MM.1S (cell line): ENCODE results near the gene TCF25.
A peak's percentile ranks its signal among the peaks of the same experiment; 100 is the strongest.
"Not testable (repeated sequence)": the region's sequence is repeated elsewhere in the genome, so short reads cannot be mapped to it uniquely, and the experiment has no call there.

Experiments
- DNase-seq: peaks from one replicate; pipeline ENCODE4 v3.0.0-alpha.2; 2015
- H2AFZ ChIP-seq: fragments of 300-600 bp; sonication (generic); 2 replicates; pipeline ENCODE4 v1.6.0; 2016; ENCODE audit warnings: antibody characterized with exemption, low read length
- H3F3A ChIP-seq: fragments of 300-600 bp; sonication (generic); 2 replicates; pipeline ENCODE4 v1.6.1; 2016; ENCODE audit warnings: mild to moderate bottlenecking, antibody characterized with exemption, low read length, moderate library complexity, mixed read lengths; ENCODE audit not compliant: insufficient read depth
- H3K27ac ChIP-seq: fragments of 300-600 bp; sonication (generic); 2 replicates; pipeline ENCODE4 v1.5.1; 2016; ENCODE audit warnings: mild to moderate bottlenecking, low read length
- H3K27me3 ChIP-seq: fragments of 300-600 bp; sonication (generic); replicated peaks from 2 replicates; pipeline ENCODE4 v1.6.0; 2016; ENCODE audit warnings: low read length; ENCODE audit not compliant: insufficient read depth
- H3K36me3 ChIP-seq: fragments of 300-600 bp; sonication (generic); replicated peaks from 2 replicates; pipeline ENCODE4 v1.6.1; 2016; ENCODE audit warnings: mild to moderate bottlenecking, low read length, mixed read lengths; ENCODE audit not compliant: insufficient read depth
- H3K4me1 ChIP-seq: fragments of 300-600 bp; sonication (generic); 2 replicates; pipeline ENCODE4 v1.6.1; 2016; ENCODE audit warnings: low read length, mixed read lengths
- H3K4me2 ChIP-seq: fragments of 300-600 bp; sonication (generic); 2 replicates; pipeline ENCODE4 v1.6.0; 2016; ENCODE audit warnings: low read depth, low read length
- H3K4me3 ChIP-seq: fragments of 300-600 bp; sonication (generic); 2 replicates; pipeline ENCODE4 v1.5.1; 2016; ENCODE audit warnings: low read length, mixed read lengths
- H3K79me2 ChIP-seq: fragments of 300-600 bp; sonication (generic); 2 replicates; pipeline ENCODE4 v1.6.1; 2016; ENCODE audit warnings: mixed run types, low read length, mixed read lengths
- H3K9ac ChIP-seq: fragments of 300-600 bp; sonication (generic); 2 replicates; pipeline ENCODE4 v1.6.1; 2016; ENCODE audit warnings: low read length, mixed read lengths
- H3K9me2 ChIP-seq: fragments of 300-600 bp; sonication (generic); replicated peaks from 2 replicates; pipeline ENCODE4 v1.6.1; 2016; ENCODE audit warnings: mild to moderate bottlenecking, low read length, mixed read lengths; ENCODE audit not compliant: insufficient read depth
- H3K9me3 ChIP-seq: fragments of 300-600 bp; sonication (generic); replicated peaks from 2 replicates; pipeline ENCODE4 v1.6.1; 2016; ENCODE audit warnings: mild to moderate bottlenecking, low read length, mixed read lengths; ENCODE audit not compliant: insufficient read depth
- H4K20me1 ChIP-seq: fragments of 300-600 bp; sonication (generic); 2 replicates; pipeline ENCODE4 v1.6.1; 2016; ENCODE audit warnings: mild to moderate bottlenecking, low read length, moderate library complexity, mixed read lengths; ENCODE audit not compliant: insufficient read depth
- EZH2 ChIP-seq: fragments of 300-600 bp; sonication (generic); optimal IDR thresholded peaks from 2 replicates; pipeline ENCODE3; 2017; ENCODE audit warnings: low read depth, mild to moderate bottlenecking, antibody characterized with exemption, low read length, mixed read lengths
- EZH2phosphoT487 ChIP-seq: fragments of 300-600 bp; sonication (generic); IDR thresholded peaks from 2 replicates; pipeline ENCODE4 v1.6.1; 2018; ENCODE audit warnings: antibody characterized with exemption, low read length
- TF ChIP-seq, protein P1 (sequence below): fragments of 300-600 bp; sonication (generic); IDR thresholded peaks from 2 replicates; pipeline ENCODE4 v1.5.1; 2016; ENCODE audit warnings: antibody characterized with exemption, low read length, mixed read lengths

TCF25 gene, protein sequence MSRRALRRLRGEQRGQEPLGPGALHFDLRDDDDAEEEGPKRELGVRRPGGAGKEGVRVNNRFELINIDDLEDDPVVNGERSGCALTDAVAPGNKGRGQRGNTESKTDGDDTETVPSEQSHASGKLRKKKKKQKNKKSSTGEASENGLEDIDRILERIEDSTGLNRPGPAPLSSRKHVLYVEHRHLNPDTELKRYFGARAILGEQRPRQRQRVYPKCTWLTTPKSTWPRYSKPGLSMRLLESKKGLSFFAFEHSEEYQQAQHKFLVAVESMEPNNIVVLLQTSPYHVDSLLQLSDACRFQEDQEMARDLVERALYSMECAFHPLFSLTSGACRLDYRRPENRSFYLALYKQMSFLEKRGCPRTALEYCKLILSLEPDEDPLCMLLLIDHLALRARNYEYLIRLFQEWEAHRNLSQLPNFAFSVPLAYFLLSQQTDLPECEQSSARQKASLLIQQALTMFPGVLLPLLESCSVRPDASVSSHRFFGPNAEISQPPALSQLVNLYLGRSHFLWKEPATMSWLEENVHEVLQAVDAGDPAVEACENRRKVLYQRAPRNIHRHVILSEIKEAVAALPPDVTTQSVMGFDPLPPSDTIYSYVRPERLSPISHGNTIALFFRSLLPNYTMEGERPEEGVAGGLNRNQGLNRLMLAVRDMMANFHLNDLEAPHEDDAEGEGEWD

DNA sequence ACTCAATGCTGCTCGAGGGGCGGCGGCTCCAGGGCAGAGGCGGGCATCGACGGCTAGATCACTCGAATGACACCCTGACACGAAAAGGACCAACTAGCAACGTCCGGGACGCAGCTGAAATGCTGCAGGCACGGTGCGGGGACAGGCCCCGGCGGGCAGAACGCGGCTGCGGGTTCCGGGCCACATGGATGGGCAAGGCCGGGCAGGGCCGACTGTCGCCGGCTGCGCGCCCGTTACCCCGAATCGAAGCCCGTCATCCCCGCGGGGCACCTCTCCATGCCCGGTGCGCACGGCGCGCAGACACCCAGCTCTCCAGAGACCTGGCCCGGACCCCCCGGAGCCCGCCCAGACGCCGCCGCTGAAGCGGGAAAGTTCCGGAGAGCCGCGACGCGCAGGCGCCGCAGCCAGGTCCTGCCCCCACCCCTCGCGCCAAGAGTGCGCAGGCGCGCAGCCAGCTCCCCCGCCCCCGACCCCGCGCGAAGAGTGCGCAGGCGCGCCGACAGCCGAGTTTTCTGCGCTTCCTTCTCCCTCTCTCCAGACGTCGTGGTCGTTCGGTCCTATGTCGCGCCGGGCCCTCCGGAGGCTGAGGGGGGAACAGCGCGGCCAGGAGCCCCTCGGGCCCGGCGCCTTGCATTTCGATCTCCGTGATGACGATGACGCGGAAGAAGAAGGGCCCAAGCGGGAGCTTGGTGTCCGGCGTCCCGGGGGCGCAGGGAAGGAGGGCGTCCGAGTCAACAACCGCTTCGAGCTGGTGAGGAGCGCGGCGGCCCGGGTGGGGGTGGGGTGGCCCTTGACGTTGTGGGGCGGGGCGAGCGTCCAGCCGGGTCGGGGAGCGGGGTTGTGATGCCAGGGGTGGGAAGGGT, at the start of gene TCF25:
Gene TCF25, plus strand, starts transcription at position 484 of the 863 bp plus-strand sequence. Its CDS starts 76 bp downstream, at position 560.
- H3K27me3 ChIP-seq = no peaks in the 10 kb centered on the region
- 0 out of 2 replicates have a peak, but pooled peaks cover 3% of the 10 kb centered on the region for H3K4me1 ChIP-seq
- H3K9me2 ChIP-seq = no peaks in the 10 kb centered on the region
- 0 out of 2 replicates have a peak within 1 kb of the TSS, but pooled peaks have one; percentile 15 for H2AFZ ChIP-seq
- peak within 1 kb of the TSS; percentile 98 for H3K27ac ChIP-seq
- TF ChIP-seq, protein P1, sequence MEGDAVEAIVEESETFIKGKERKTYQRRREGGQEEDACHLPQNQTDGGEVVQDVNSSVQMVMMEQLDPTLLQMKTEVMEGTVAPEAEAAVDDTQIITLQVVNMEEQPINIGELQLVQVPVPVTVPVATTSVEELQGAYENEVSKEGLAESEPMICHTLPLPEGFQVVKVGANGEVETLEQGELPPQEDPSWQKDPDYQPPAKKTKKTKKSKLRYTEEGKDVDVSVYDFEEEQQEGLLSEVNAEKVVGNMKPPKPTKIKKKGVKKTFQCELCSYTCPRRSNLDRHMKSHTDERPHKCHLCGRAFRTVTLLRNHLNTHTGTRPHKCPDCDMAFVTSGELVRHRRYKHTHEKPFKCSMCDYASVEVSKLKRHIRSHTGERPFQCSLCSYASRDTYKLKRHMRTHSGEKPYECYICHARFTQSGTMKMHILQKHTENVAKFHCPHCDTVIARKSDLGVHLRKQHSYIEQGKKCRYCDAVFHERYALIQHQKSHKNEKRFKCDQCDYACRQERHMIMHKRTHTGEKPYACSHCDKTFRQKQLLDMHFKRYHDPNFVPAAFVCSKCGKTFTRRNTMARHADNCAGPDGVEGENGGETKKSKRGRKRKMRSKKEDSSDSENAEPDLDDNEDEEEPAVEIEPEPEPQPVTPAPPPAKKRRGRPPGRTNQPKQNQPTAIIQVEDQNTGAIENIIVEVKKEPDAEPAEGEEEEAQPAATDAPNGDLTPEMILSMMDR = no peak
- TF ChIP-seq EZH2phosphoT487 = no peak
- TF ChIP-seq EZH2 = no peak
- H4K20me1 ChIP-seq = no peaks in the 10 kb centered on the region
- peak within 1 kb of the TSS; percentile 75 for H3K4me3 ChIP-seq
- H3K79me2 ChIP-seq = peaks cover 35% of the 10 kb centered on the region
- DNase-seq = peak; percentile 66
- H3K4me2 ChIP-seq = peak within 1 kb of the TSS; percentile 72
- H3K9me3 ChIP-seq = no peaks in the 10 kb centered on the region
- H3K36me3 ChIP-seq = no peaks in the 10 kb centered on the region
- peak within 1 kb of the TSS; percentile 93 for H3K9ac ChIP-seq
- H3F3A ChIP-seq = 0 out of 2 replicates have a peak, but pooled peaks cover 5% of the 10 kb centered on the region

- H3K4me2 ChIP-seq, H3K27ac ChIP-seq, H3F3A ChIP-seq, DNase-seq, H3K9ac ChIP-seq, H2AFZ ChIP-seq, H4K20me1 ChIP-seq, H3K9me3 ChIP-seq, H3K4me3 ChIP-seq, H3K27me3 ChIP-seq, H3K9me2 ChIP-seq, H3K36me3 ChIP-seq, H3K4me1 ChIP-seq, H3K79me2 ChIP-seq: not testable (repeated sequence)
Measured at GRCh38 chr16:89823824-89824148, 49.6 kb upstream of the TCF25 start.

GRCh38 chr16:89826531-89827382, 46.6 kb upstream of the TCF25 start:
- no peak for TF ChIP-seq EZH2
- TF ChIP-seq, protein P1 = no peak
- no peaks in the 10 kb centered on the region for H3K9me3 ChIP-seq
- no peaks in the 10 kb centered on the region for H4K20me1 ChIP-seq
- no peaks in the 10 kb centered on the region for H3F3A ChIP-seq
- H3K9me2 ChIP-seq = no peaks in the 10 kb centered on the region
- H3K36me3 ChIP-seq = no peaks in the 10 kb centered on the region
- no peak overlapping the region for H3K27ac ChIP-seq
- H3K4me1 ChIP-seq = no peaks in the 10 kb centered on the region
- no peaks in the 10 kb centered on the region for H3K79me2 ChIP-seq
- no peak overlapping the region for H3K9ac ChIP-seq
- no peak overlapping the region for H2AFZ ChIP-seq
- no peak for DNase-seq
- no peak overlapping the region for H3K4me2 ChIP-seq
- H3K27me3 ChIP-seq = no peaks in the 10 kb centered on the region
- no peak overlapping the region for H3K4me3 ChIP-seq
